Type B pancreatic cell (in vitro differentiated cells): ENCODE measurements around the gene SLC13A1. TPM values are rescaled to one million over a fixed set of nuclear protein-coding genes. Genes with fewer than 3 reads are reported as not detected.

Experiments
- DNase-seq: peaks from one replicate; pipeline ENCODE4 v3.0.0; 2021; ENCODE audit warnings: mixed read lengths; ENCODE audit not compliant: unreplicated experiment; ENCODE audit errors: extremely low spot score
- H3K27ac Mint-ChIP-seq: 2 replicates; pipeline ENCODE4 v1.8.0; 2021; ENCODE audit warnings: mild to moderate bottlenecking, mixed read lengths
- H3K27me3 Mint-ChIP-seq: 2 replicates; pipeline ENCODE4 v1.8.0; 2021; ENCODE audit warnings: mixed read lengths
- H3K36me3 Mint-ChIP-seq: 2 replicates; pipeline ENCODE4 v1.8.0; 2021; ENCODE audit warnings: mixed read lengths
- H3K4me1 Mint-ChIP-seq: one replicate; pipeline ENCODE4 v1.8.0; 2021; ENCODE audit warnings: mixed read lengths; ENCODE audit not compliant: unreplicated experiment
- H3K4me3 Mint-ChIP-seq: 2 replicates; pipeline ENCODE4 v1.8.0; 2021; ENCODE audit warnings: mild to moderate bottlenecking, mixed read lengths
- H3K9me3 Mint-ChIP-seq: 2 replicates; pipeline ENCODE4 v1.8.0; 2021; ENCODE audit warnings: mixed read lengths
- CTCF ChIP-seq: fragments of 200-600 bp; sonication (generic); conservative IDR thresholded peaks from 2 replicates; pipeline ENCODE4 v1.5.0; 2021; ENCODE audit warnings: antibody characterized with exemption, mild to moderate bottlenecking
- total RNA-seq: library from RNA; stranded (reverse); gene quantifications from 2 replicates; pipeline ENCODE4 v1.2.1, GENCODE V29; 2021; ENCODE audit warnings: low replicate concordance

SLC13A1 gene
- total RNA-seq, 1 donor from 2014 or later: 0.07 TPM

GRCh38 chr7:123204206-123204835, 4.6 kb upstream of the SLC13A1 start:
- Mint-ChIP-seq H3K9me3 (no peaks in the 10 kb centered on the region), H3K4me1 (no peaks in the 10 kb centered on the region), H3K27ac (no peak overlapping the region), H3K36me3 (no peaks in the 10 kb centered on the region), H3K27me3 (peaks cover 7% of the 10 kb centered on the region), H3K4me3 (no peak overlapping the region)
- no peak for DNase-seq
- no peak for TF ChIP-seq CTCF

DNA sequence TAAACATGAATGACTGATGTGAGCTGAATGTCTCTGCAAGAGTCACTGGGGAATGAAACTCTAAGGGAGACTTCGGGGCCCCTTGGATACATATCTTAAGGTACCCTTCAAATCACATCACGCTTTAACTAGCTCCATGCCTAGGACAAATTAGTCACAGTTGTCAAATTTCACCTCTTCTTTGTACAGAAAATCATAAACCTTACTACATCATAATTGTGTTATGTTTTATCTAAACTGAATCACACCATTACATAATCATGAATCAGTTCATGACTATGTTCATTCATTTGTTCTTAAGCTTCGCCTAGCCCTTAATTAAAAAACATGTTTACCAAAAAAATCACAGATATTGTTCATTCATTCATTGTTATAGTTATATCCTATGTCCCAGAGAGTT, 2.1 kb upstream of the SLC13A1 start:
- Mint-ChIP-seq H3K27ac (no peak overlapping the region), H3K27me3 (peaks cover 4% of the 10 kb centered on the region), H3K4me3 (no peak overlapping the region), H3K9me3 (no peaks in the 10 kb centered on the region), H3K36me3 (no peaks in the 10 kb centered on the region), H3K4me1 (no peaks in the 10 kb centered on the region)
- no peak for TF ChIP-seq CTCF
- DNase-seq: no peak

- TF ChIP-seq CTCF: no peak
- Mint-ChIP-seq H3K36me3 (no peaks in the 10 kb centered on the region), H3K27me3 (peaks cover 2% of the 10 kb centered on the region), H3K4me1 (no peaks in the 10 kb centered on the region), H3K4me3 (no peak overlapping the region), H3K27ac (no peak overlapping the region), H3K9me3 (no peaks in the 10 kb centered on the region)
- DNase-seq: no peak
Observed at GRCh38 chr7:123198668-123199652, 809 bp downstream of the SLC13A1 start.

- H3K27me3 Mint-ChIP-seq: peaks cover 5% of the 10 kb centered on the region
Observed at GRCh38 chr7:123198111-123198510, 1.7 kb downstream of the SLC13A1 start.

DNA sequence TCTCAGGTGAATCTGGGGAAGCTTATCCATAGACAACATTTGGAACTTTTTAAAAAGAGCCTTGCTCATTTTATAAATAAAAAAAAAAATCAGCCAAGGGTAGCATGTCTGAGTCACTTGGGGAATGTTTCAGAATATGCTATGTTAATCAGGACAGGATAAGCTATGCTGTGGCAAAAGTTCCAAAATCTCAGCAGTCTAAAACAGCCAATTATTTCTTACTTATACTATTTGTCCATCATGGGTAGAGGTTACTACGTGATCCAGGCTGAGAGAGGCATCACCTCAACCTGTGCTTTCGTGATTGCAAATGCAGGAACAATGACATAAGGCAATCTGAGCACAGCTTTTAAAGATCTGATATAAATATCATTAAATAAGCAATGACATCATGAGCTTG, 6.5 kb downstream of the SLC13A1 start:
- Mint-ChIP-seq H3K9me3 (no peaks in the 10 kb centered on the region), H3K4me1 (no peaks in the 10 kb centered on the region), H3K27me3 (peaks cover 5% of the 10 kb centered on the region), H3K4me3 (no peak overlapping the region), H3K36me3 (no peaks in the 10 kb centered on the region), H3K27ac (no peak overlapping the region)
- no peak for TF ChIP-seq CTCF
- DNase-seq: no peak

More at GRCh38 chr7:123198111-123198510, 1.7 kb downstream of the SLC13A1 start:
- no peaks in the 10 kb centered on the region for H3K36me3 Mint-ChIP-seq
- no peak for DNase-seq
- no peak overlapping the region for H3K27ac Mint-ChIP-seq
- H3K4me1 Mint-ChIP-seq: no peaks in the 10 kb centered on the region
- no peak for TF ChIP-seq CTCF
- no peak overlapping the region for H3K4me3 Mint-ChIP-seq
- H3K9me3 Mint-ChIP-seq: no peaks in the 10 kb centered on the region
